ENCODE results near the gene FOXP3.

FOXP3 gene

GRCh38 chrX:49243166-49243565 lies 21.3 kb downstream of the FOXP3 start:
- no peaks in the 10 kb centered on the region for H3K27me3 ChIP-seq (ENCODE audit: control insufficient read depth, insufficient read depth, low read length)
- H3K36me3 ChIP-seq (ENCODE audit: control insufficient read depth, insufficient read depth, low read length), result no peaks in the 10 kb centered on the region
- no peak overlapping the region for H3K4me3 ChIP-seq (ENCODE audit: low read length)
- H3K9me3 ChIP-seq (ENCODE audit: control insufficient read depth, low read length), result no peaks in the 10 kb centered on the region
- H3K9ac ChIP-seq (ENCODE audit: low read length), result no peak overlapping the region
- no peaks in the 10 kb centered on the region for H3K4me1 ChIP-seq (ENCODE audit: control insufficient read depth, insufficient read depth, low read length)

DNA sequence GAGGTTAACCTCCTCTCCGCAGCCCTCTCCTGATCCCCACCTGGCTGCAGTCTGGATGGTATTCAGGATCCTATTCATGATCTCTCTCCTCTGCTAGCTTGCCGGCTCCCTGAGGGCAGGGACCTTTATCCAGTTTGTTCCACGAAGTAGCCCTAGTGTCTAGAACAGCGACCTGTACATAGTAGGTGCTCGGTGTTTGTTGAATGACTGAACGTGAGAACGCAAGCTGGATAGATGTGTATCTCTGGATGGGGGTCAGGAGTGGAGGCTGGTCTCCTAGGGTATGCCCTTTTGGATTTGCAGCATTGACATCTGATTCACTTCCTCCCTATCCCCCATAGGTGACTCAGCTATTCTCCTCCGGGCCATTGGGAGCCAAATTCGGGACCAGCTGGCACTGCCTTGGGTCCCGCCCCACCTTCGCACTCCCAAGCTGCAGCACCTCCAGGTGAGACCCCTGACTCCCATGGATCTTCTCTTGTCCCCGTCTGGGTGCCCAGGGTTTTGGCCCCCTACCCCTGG lies 21.9 kb downstream of the FOXP3 start:
- Histone ChIP-seq H3K4me1 (ENCODE audit: control insufficient read depth, insufficient read depth, low read length) (no peaks in the 10 kb centered on the region), H3K36me3 (ENCODE audit: control insufficient read depth, insufficient read depth, low read length) (no peaks in the 10 kb centered on the region), H3K4me3 (ENCODE audit: low read length) (no peak overlapping the region), H3K9ac (ENCODE audit: low read length) (no peak overlapping the region), H3K27me3 (ENCODE audit: control insufficient read depth, insufficient read depth, low read length) (no peaks in the 10 kb centered on the region), H3K9me3 (ENCODE audit: control insufficient read depth, low read length) (no peaks in the 10 kb centered on the region)

GRCh38 chrX:49238735-49239134 lies 25.8 kb downstream of the FOXP3 start:
- Histone ChIP-seq H3K36me3 (ENCODE audit: control insufficient read depth, insufficient read depth, low read length) (no peaks in the 10 kb centered on the region), H3K27me3 (ENCODE audit: control insufficient read depth, insufficient read depth, low read length) (no peaks in the 10 kb centered on the region), H3K9ac (ENCODE audit: low read length) (no peak overlapping the region), H3K4me3 (ENCODE audit: low read length) (no peak overlapping the region), H3K9me3 (ENCODE audit: control insufficient read depth, low read length) (no peaks in the 10 kb centered on the region), H3K4me1 (ENCODE audit: control insufficient read depth, insufficient read depth, low read length) (no peaks in the 10 kb centered on the region)

GRCh38 chrX:49237060-49237459 lies 27.4 kb downstream of the FOXP3 start:
- no peak overlapping the region for H3K4me3 ChIP-seq (ENCODE audit: low read length)
- H3K36me3 ChIP-seq (ENCODE audit: control insufficient read depth, insufficient read depth, low read length), result no peaks in the 10 kb centered on the region
- H3K27me3 ChIP-seq (ENCODE audit: control insufficient read depth, insufficient read depth, low read length), result no peaks in the 10 kb centered on the region
- H3K9ac ChIP-seq (ENCODE audit: low read length), result no peak overlapping the region
- no peaks in the 10 kb centered on the region for H3K9me3 ChIP-seq (ENCODE audit: control insufficient read depth, low read length)
- no peaks in the 10 kb centered on the region for H3K4me1 ChIP-seq (ENCODE audit: control insufficient read depth, insufficient read depth, low read length)

DNA sequence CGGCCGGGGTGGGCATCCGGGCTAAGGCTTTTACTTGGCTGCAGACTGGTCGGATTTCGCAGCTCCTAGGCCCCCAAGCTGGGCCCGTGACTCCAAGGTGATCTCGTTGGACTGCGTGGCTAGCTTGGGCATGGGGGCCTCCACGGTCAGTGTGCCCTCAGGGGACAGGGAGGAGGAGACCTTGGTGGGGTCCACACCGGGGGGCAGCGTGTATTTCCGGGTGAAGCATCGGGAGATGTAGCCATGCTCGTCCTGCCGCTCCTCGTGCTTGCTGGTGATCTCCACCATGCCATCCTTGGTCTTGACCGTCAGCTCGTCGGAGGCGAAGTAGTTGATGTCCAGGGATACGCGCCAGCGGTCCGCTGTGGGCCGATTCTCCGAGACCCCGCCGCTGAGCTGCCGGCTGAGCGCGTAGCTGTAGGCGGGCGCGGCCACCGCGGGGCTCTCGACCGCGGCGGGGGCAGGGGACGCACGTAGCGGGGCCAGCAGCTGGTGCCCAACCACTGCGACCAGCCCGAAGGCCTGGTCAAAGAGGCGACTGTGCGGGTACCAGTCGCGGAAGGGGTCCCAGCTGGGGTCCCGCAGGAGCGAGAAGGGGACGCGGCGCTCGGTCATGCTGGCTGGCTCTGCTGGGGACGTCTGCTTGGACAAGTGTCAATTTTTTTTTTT lies 30.5 kb downstream of the FOXP3 start:
- no peaks in the 10 kb centered on the region for H3K27me3 ChIP-seq (ENCODE audit: control insufficient read depth, insufficient read depth, low read length)
- H3K4me3 ChIP-seq (ENCODE audit: low read length), result no peak overlapping the region
- no peak overlapping the region for H3K9ac ChIP-seq (ENCODE audit: low read length)
- H3K4me1 ChIP-seq (ENCODE audit: control insufficient read depth, insufficient read depth, low read length), result no peaks in the 10 kb centered on the region
- no peaks in the 10 kb centered on the region for H3K36me3 ChIP-seq (ENCODE audit: control insufficient read depth, insufficient read depth, low read length)
- H3K9me3 ChIP-seq (ENCODE audit: control insufficient read depth, low read length), result no peaks in the 10 kb centered on the region

- no peaks in the 10 kb centered on the region for H3K4me1 ChIP-seq (ENCODE audit: control insufficient read depth, insufficient read depth, low read length)
- H3K36me3 ChIP-seq (ENCODE audit: control insufficient read depth, insufficient read depth, low read length), result no peaks in the 10 kb centered on the region
- no peaks in the 10 kb centered on the region for H3K27me3 ChIP-seq (ENCODE audit: control insufficient read depth, insufficient read depth, low read length)
- no peak within 1 kb of the TSS for H3K4me3 ChIP-seq (ENCODE audit: low read length)
- H3K9me3 ChIP-seq (ENCODE audit: control insufficient read depth, low read length), result no peaks in the 10 kb centered on the region
- H3K9ac ChIP-seq (ENCODE audit: low read length), result no peak within 1 kb of the TSS
Observed at GRCh38 chrX:49233176-49233575, 31.3 kb downstream of the FOXP3 start, which contains the start of gene CACNA1F. Gene CACNA1F, minus strand, starts transcription at chrX:49233340. Its CDS starts 31 bp downstream, at chrX:49233309.

- no peaks in the 10 kb centered on the region for H3K9me3 ChIP-seq (ENCODE audit: control insufficient read depth, low read length)
Observed at GRCh38 chrX:49232525-49232924, 32.0 kb downstream of the FOXP3 start.

DNA sequence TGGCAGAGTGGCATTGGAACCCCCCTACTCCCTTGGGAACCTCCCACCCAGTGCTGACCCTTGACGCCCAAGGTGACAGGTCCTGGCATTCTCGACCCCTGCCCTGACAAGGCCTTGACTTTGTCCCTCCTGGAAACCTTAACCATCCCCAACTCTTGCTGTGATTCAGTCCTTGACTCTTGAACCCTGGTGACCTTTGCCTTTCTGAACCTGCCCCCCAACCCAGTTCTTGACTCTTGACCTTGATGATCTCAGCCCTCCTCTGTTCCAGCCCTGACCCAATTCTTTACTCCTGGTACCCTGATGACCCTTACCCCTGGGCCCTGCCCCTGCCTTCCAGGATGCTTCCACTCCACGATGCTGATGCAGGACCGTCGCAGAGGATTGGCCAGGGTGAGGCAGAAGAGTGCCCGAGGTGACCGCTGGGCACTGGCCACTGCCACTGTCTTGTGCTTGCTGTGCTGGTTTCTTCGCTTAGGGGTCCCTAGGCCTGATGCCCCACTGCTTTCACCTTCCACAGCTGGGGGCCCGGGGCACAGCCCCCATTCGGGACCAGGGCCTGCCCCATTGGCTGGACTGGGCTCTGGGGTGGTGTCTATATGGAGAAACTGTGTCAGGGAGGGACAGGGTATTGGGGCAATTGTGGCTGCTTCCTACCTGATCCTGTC lies 33.0 kb downstream of the FOXP3 start:
- Histone ChIP-seq H3K4me3 (ENCODE audit: low read length) (no peak overlapping the region), H3K36me3 (ENCODE audit: control insufficient read depth, insufficient read depth, low read length) (no peaks in the 10 kb centered on the region)

More at GRCh38 chrX:49232525-49232924, 32.0 kb downstream of the FOXP3 start:
- Histone ChIP-seq H3K9ac (ENCODE audit: low read length) (no peak overlapping the region), H3K36me3 (ENCODE audit: control insufficient read depth, insufficient read depth, low read length) (no peaks in the 10 kb centered on the region), H3K27me3 (ENCODE audit: control insufficient read depth, insufficient read depth, low read length) (no peaks in the 10 kb centered on the region), H3K4me3 (ENCODE audit: low read length) (no peak overlapping the region), H3K4me1 (ENCODE audit: control insufficient read depth, insufficient read depth, low read length) (no peaks in the 10 kb centered on the region)

DNA sequence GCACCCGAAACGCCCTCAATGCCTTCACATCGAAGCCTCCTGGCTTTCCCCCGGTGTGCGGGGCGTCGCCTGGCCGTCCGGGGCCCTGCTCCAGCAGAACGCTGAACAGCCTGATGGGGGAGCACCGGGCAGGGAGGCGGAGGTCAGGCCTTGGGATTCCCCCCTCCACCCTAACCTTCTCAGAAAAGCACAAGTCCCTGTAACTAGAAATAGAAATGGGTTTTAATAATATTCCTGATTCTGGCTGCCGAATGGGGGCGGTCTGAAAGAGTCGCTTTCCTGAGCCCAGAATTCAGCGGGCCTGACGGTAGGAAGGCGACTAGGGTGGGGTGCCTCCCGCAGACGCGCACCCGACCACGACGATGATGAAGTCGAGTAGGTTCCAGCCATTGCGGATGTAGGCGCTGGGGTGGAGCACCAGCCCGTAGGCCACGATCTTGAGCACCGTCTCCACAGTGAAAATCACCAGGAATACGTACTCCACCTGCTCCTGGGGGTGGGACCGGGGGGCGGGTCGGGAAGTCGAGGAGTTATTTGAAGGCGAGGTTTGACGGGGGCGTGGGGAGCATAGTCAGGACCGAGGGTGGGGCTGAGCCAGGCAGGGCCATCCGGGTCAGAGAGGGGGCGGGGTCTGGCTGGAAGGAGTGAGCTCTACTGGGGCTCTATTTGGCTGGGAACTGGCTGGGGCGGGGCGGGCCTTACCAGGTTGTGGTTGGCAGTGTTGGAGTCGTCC lies 33.8 kb downstream of the FOXP3 start:
- H3K4me3 ChIP-seq (ENCODE audit: low read length), result no peak overlapping the region
- no peaks in the 10 kb centered on the region for H3K27me3 ChIP-seq (ENCODE audit: control insufficient read depth, insufficient read depth, low read length)
- peak overlapping the region; percentile 56 for H3K9ac ChIP-seq (ENCODE audit: low read length)
- no peaks in the 10 kb centered on the region for H3K4me1 ChIP-seq (ENCODE audit: control insufficient read depth, insufficient read depth, low read length)
- H3K9me3 ChIP-seq (ENCODE audit: control insufficient read depth, low read length), result no peaks in the 10 kb centered on the region
- no peaks in the 10 kb centered on the region for H3K36me3 ChIP-seq (ENCODE audit: control insufficient read depth, insufficient read depth, low read length)

More for the DNA sequence above, 33.0 kb downstream of the FOXP3 start:
- no peaks in the 10 kb centered on the region for H3K27me3 ChIP-seq (ENCODE audit: control insufficient read depth, insufficient read depth, low read length)
- H3K9ac ChIP-seq (ENCODE audit: low read length), result no peak overlapping the region
- no peaks in the 10 kb centered on the region for H3K4me1 ChIP-seq (ENCODE audit: control insufficient read depth, insufficient read depth, low read length)
- no peaks in the 10 kb centered on the region for H3K9me3 ChIP-seq (ENCODE audit: control insufficient read depth, low read length)

DNA sequence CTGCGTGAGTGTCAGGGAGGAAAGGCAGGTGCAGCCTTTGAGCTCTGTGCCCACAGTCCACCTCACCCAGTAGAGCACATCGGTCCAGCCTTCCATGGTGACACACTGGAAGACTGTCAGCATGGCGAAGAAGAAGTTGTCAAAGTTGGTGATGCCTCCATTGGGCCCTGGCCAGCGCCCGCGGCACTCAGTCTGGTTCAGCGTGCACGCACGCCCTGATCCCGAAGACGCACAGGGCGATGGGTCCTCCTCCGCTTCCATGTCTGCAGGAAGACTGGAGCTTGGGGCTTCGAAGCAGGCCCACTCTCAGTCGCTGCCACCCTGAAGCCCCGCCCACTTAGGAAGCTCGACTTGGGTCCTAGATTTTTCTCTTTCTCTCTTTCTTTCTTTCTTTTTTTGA lies 36.3 kb downstream of the FOXP3 start:
- Histone ChIP-seq H3K4me3 (ENCODE audit: low read length) (no peak overlapping the region), H3K4me1 (ENCODE audit: control insufficient read depth, insufficient read depth, low read length) (no peaks in the 10 kb centered on the region), H3K9ac (ENCODE audit: low read length) (no peak overlapping the region)

DNA sequence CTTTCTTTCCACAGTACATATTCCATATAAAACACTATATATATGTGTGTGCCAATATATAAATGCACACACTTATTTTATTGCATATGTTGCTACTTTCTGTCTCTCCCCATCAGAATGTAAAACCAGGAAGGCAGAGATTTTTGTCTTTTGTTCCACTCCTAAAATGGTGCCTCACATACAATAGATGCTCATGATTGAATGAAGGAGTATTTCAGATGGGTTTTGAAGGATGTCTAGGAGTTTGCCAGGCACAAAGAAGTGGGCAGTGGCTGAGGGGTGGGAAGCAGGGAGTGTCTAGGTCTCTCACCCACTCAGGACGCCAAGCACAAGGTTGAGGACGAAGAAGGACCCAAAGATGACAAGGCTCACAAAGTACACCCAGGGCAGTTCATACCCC lies 36.8 kb downstream of the FOXP3 start:
- no peaks in the 10 kb centered on the region for H3K9me3 ChIP-seq (ENCODE audit: control insufficient read depth, low read length)
- H3K4me1 ChIP-seq (ENCODE audit: control insufficient read depth, insufficient read depth, low read length), result no peaks in the 10 kb centered on the region
- H3K9ac ChIP-seq (ENCODE audit: low read length), result no peak overlapping the region
- H3K4me3 ChIP-seq (ENCODE audit: low read length), result no peak overlapping the region
- no peaks in the 10 kb centered on the region for H3K27me3 ChIP-seq (ENCODE audit: control insufficient read depth, insufficient read depth, low read length)
- H3K36me3 ChIP-seq (ENCODE audit: control insufficient read depth, insufficient read depth, low read length), result no peaks in the 10 kb centered on the region

More for the DNA sequence above, 36.3 kb downstream of the FOXP3 start:
- Histone ChIP-seq H3K36me3 (ENCODE audit: control insufficient read depth, insufficient read depth, low read length) (no peaks in the 10 kb centered on the region), H3K27me3 (ENCODE audit: control insufficient read depth, insufficient read depth, low read length) (no peaks in the 10 kb centered on the region), H3K9me3 (ENCODE audit: control insufficient read depth, low read length) (no peaks in the 10 kb centered on the region)

DNA sequence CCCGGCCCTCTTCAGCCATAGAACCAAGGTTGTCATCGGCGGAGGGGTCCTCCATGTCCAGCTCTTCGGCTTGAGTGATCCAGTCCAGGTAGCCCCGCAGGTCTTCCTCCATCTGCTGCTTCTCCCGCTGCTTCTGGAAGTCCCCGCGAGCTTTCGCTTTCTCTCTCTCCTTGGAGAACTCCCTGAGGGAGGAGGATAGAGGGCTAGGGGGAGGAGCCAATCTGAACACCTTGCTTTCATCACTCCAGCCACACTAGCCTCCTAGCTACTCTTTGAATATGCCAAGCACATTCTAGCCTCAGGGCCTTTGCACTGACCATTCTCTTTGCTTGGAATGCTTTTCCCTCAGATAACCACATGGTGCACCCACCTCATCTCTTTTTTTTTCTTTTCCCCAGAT lies 37.6 kb downstream of the FOXP3 start:
- Histone ChIP-seq H3K36me3 (ENCODE audit: control insufficient read depth, insufficient read depth, low read length) (no peaks in the 10 kb centered on the region), H3K27me3 (ENCODE audit: control insufficient read depth, insufficient read depth, low read length) (no peaks in the 10 kb centered on the region), H3K9ac (ENCODE audit: low read length) (no peak overlapping the region), H3K4me3 (ENCODE audit: low read length) (no peak overlapping the region), H3K4me1 (ENCODE audit: control insufficient read depth, insufficient read depth, low read length) (no peaks in the 10 kb centered on the region), H3K9me3 (ENCODE audit: control insufficient read depth, low read length) (no peaks in the 10 kb centered on the region)
